Measurements from ENCODE around the gene GJB3.
"Not testable (repeated sequence)": the region's sequence is repeated elsewhere in the genome, so short reads cannot be mapped to it uniquely, and the experiment has no call there.

GJB3 gene

DNA sequence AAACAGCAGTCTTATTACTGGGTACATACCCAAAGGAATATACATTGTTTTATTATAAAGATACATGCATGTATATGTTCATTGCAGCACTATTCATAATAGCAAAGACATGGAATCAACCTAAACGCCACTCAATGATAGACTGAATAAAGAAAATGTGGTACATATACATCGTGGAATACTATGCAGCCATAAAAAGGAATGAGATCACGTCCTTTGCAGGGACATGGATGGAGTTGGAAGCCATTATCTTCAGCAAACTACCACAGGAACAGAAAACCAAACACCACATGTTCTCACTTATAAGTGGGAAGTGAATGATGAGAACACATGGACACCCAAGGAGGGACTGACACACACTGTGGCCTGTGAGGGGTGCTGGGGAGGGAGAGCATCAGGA is 29.8 kb downstream of the GJB3 start:
- not testable (repeated sequence) for DNase-seq (ENCODE audit: low read depth); H3K4me3 ChIP-seq (ENCODE audit: low read depth, low read length)

DNA sequence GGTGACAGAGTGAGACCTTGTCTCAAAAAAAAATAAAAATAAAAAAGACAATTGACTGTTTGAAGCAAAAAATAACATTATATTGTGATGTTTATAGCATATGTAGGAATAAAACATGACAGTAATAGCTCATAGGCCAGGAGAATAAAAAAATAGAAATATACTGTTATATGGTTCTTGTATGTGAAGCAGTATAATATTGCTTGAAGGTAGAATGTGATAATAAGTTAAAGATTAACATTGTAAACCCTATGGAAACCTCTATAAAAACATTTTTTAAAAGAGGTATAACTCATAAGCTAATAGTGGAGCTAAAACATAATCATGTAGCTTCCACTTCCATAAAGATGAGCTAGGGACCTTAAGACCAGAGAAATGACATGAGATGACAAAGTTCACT is 35.3 kb downstream of the GJB3 start:
- DNase-seq (ENCODE audit: low read depth) = no peak
- H3K4me3 ChIP-seq (ENCODE audit: low read depth, low read length) = no peak overlapping the region

DNA sequence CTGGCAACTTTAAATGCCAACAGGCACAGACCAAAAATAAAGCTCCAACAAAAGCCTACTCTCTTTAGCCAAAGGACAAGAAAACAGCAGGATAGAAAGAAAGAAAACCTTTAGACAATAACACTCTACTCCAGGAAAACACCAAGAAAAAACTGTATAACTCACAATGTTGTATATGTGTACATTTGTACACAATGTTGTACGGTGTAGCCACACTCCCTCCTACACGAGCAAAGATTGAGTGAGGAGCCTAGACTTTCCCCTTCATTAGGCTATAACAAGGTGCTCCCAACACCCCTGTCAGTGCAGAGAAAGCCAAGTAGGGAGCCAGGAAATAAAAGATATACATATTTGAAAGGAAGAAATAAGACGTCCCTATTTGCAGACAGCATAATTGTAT is 35.8 kb downstream of the GJB3 start:
- DNase-seq (ENCODE audit: low read depth) = no peak
- no peak overlapping the region for H3K4me3 ChIP-seq (ENCODE audit: low read depth, low read length)

DNA sequence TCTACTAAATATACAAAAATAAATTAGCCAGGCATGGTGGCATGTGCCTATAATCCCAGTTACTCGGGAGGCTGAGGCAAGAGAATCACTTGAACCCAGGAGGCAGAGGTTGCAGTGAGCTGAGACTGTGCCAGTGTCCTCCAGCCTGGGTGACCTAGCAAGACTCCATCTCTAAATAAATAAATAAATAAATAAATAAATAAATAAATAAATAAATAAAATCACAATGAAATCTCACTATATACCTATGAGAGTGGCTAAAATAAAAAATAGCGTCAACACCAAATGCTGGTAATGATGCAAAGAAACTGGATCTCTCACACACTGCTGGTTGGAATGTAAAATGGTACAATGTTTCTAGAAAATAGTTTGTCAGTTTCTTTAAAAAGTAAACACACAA is 37.8 kb downstream of the GJB3 start:
- DNase-seq (ENCODE audit: low read depth); H3K4me3 ChIP-seq (ENCODE audit: low read depth, low read length): not testable (repeated sequence)

DNA sequence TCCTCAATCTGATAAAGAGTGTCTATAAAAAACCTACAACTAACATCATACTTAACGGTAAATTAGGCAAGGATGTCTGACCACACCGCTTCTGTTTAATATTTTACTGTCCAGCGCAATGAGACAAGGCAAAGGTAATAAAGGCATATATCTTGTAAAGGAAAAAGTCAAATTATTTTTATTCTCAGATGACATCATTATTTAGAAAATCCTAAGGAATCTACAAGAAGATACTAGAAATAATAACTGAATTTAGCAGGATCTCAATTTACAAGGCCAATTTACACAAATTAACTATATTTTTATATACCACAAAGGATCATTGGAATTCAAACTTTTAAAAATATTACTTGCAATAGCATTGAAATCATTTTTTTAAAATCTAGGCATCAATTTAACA is 41.2 kb downstream of the GJB3 start:
- no peak for DNase-seq (ENCODE audit: low read depth)
- H3K4me3 ChIP-seq (ENCODE audit: low read depth, low read length) = no peak overlapping the region

DNA sequence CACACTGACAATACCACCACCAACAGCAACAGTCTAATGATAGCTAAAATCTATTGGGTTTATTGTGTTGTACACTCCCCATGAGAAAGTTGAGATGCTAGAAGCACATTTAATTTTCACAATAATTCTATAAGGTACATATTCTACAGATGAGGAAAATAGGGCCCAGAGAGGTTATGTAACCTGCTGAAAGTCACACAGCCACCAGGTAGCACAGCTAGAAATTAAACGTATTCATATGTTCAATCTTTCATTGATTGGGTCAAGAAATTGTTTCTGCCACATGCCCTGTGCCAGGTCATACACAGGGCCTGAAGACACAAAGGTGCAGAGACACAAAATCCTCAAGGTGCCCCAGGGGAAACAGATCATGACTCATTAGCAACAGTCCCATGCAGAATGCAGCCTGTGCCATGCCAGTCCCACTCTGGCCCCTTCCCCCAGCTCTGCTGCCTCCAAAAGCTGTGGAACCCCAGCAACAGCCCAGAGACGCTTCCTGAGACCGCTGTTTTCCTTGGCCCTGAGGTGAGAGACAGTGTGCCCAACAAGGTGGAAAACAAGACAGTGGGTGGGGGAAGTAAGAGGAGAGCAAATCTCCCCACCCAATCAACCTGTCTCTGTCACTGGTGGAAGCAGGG is 43.9 kb downstream of the GJB3 start:
- DNase-seq (ENCODE audit: low read depth) = no peak
- no peak overlapping the region for H3K4me3 ChIP-seq (ENCODE audit: low read depth, low read length)

DNA sequence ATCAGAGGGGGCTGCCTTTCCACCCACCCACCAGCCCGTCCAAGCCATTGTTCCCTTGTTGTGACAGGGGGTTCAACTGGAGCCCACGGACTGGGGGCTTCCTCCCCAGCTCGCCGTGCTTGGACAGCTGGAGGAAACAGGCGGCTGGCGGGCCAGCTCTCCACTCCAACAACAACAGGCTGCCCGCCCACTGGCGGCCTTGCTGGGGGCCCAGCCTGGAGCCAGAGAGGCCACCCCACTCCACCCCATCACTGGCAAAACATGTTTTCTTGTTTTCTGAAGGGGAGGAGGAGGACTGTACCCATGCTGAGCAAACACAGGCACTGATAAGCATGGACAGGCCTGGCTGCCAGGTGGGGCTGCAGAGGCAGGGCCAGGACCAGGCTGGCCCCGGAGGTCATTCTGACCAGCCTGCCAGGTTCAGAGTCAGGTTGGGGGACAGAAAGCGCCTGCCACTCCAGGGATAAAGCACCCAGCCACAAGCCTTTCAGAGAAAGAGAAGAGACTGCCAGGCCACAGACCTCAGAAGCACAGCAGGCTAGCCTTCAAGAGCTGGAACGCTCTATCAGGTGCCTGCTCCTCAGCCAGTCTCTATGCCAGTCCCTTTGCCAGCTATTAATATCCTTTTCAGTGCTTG is 44.6 kb downstream of the GJB3 start:
- no peak for DNase-seq (ENCODE audit: low read depth)
- no peak overlapping the region for H3K4me3 ChIP-seq (ENCODE audit: low read depth, low read length)

DNA sequence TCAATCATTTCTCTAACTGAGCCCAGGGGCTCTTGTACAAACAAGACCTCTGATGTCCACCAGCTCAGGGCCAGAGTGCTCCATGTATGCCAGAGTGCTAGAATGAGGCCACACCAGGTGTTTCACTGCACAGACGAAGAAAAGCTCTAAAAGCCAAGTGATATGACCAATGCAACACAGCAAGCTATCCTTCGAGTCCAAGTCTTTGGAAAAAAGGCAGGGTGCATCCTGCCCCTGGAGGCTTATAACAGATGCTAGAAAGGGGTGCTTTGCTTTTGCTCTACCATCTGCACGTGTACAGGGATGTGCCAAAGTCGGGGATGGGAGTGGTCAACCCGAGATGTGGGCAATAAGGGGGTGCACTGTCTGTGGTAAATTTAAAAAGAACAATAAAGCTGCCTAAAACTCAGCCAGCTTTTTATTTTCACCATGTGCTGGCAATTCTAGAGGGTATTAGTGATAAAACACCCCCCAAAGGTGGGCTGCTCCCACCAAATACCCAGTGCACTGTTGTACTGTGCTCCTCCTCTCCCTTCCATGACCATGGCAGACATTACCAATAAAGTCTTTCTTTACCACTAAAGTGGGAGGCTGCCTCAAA is 46.4 kb downstream of the GJB3 start:
- no peak for DNase-seq (ENCODE audit: low read depth)
- H3K4me3 ChIP-seq (ENCODE audit: low read depth, low read length) = no peak overlapping the region

DNA sequence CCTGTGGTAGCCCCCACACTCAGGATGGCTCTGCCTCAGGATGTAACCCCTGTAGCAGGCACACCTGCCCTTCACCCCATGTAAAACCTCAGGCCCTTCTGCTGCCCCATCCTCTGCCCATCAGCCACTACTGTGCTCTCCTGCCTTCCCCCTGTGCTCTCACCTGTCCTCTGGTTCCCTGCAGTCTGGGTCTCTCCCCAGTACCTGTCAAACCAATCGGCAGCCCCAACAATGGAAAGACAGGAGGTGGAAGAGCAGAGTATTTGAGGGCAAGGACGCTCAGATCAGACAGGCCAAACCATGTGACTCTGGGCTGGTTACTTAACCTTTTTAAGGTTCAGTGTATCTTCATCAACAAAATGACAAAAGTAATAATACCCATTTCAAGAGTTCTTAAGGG is 47.6 kb downstream of the GJB3 start:
- no peak for DNase-seq (ENCODE audit: low read depth)

DNA sequence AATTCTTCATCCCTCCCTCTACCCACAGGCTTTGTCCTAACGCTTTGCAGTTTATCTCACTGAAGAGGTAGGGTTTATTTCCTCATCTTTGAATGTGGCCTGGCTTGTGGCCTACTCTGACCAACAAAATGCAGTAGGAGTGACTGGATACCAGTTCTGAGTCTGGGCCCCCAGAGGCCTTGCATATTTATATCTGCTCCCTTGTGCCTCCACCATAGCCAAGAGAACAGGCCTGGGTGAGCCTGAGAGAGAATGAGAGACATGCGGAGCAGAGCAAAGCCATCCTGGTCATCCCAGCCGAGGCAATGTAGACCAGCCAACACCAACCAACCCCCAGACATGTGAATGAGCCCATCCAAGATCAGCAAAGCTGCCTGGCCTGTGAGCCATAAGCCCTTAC is 48.2 kb downstream of the GJB3 start:
- no peak for DNase-seq (ENCODE audit: low read depth)
- no peak overlapping the region for H3K4me3 ChIP-seq (ENCODE audit: low read depth, low read length)

More for the DNA sequence above, 47.6 kb downstream of the GJB3 start:
- no peak overlapping the region for H3K4me3 ChIP-seq (ENCODE audit: low read depth, low read length)

DNA sequence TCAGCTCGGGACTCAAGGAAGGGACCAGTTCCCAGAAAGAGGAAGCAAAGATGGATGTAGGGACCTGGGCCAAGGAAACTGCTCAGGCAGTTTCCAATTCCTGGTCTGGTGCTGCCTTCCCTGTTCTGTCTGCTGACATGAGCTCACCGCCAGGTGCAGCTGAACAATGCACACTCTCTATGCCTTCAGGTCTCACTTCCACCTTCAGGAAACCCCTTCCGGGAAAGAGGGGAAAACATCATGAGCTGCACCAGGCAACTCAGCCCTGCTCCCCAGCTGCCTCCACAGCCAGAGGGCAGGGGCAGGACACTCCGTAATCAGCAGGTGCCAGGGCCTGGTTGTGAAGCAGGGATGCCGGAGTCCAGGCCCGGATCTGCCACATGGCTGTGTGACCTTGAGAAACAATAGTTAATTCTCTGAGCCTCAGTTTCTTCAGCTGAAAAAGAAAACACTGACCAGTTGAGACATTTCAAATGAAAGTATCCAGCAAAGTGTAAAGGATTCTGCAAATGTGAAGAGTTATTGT is 50.8 kb downstream of the GJB3 start:
- no peak for DNase-seq (ENCODE audit: low read depth)
- no peak overlapping the region for H3K4me3 ChIP-seq (ENCODE audit: low read depth, low read length)

DNA sequence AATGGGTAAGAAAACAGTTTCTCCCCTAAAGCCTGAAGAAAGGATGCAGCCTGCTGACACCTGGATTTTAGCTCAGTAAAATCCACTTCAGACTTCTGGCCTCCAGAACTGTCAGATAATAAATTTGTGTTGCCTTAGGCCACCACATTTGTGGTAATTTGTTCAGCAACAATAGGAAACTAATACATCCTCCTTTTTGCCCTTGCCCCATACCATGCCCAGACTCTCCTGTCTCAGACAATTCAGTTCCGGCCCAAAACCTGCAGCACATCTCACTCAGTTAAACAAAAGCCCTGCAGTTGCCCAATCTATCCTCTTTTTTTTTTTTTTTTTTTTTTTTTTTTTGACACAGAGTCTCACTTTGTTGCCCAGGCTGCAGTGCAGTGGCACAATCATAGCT is 52.7 kb downstream of the GJB3 start:
- DNase-seq (ENCODE audit: low read depth) = no peak
- no peak overlapping the region for H3K4me3 ChIP-seq (ENCODE audit: low read depth, low read length)
